Measurements from ENCODE around the gene MED29. TPM values are rescaled to one million over a fixed set of nuclear protein-coding genes. Genes with fewer than 3 reads are reported as not detected.
A peak's percentile ranks its signal among the peaks of the same experiment; 100 is the strongest.

MED29 gene
- polyA plus RNA-seq, 2 of the 4 experiments (the other 2 are of a cell fraction): 47.7 to 57.5 TPM

GRCh38 chr19:39430675-39431593 lies 39.8 kb downstream of the MED29 start (continued):
- TF ChIP-seq, protein P1, sequence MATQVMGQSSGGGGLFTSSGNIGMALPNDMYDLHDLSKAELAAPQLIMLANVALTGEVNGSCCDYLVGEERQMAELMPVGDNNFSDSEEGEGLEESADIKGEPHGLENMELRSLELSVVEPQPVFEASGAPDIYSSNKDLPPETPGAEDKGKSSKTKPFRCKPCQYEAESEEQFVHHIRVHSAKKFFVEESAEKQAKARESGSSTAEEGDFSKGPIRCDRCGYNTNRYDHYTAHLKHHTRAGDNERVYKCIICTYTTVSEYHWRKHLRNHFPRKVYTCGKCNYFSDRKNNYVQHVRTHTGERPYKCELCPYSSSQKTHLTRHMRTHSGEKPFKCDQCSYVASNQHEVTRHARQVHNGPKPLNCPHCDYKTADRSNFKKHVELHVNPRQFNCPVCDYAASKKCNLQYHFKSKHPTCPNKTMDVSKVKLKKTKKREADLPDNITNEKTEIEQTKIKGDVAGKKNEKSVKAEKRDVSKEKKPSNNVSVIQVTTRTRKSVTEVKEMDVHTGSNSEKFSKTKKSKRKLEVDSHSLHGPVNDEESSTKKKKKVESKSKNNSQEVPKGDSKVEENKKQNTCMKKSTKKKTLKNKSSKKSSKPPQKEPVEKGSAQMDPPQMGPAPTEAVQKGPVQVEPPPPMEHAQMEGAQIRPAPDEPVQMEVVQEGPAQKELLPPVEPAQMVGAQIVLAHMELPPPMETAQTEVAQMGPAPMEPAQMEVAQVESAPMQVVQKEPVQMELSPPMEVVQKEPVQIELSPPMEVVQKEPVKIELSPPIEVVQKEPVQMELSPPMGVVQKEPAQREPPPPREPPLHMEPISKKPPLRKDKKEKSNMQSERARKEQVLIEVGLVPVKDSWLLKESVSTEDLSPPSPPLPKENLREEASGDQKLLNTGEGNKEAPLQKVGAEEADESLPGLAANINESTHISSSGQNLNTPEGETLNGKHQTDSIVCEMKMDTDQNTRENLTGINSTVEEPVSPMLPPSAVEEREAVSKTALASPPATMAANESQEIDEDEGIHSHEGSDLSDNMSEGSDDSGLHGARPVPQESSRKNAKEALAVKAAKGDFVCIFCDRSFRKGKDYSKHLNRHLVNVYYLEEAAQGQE (IDR thresholded peaks at IDR 0.05): peak; percentile 4
- no peak for TF ChIP-seq RAD21 (conservative IDR thresholded peaks at IDR 0.05 in 1 of 2, IDR thresholded peaks at IDR 0.05 in 1 of 2)
- TF ChIP-seq, protein P2, sequence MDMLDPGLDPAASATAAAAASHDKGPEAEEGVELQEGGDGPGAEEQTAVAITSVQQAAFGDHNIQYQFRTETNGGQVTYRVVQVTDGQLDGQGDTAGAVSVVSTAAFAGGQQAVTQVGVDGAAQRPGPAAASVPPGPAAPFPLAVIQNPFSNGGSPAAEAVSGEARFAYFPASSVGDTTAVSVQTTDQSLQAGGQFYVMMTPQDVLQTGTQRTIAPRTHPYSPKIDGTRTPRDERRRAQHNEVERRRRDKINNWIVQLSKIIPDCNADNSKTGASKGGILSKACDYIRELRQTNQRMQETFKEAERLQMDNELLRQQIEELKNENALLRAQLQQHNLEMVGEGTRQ (IDR thresholded peaks at IDR 0.05): peak; percentile 83
- peak; percentile 99 for TF ChIP-seq HOXB5 (CRISPR knock-in tag; IDR thresholded peaks at IDR 0.05)
- TF ChIP-seq FOSB (CRISPR knock-in tag; IDR thresholded peaks at IDR 0.05): peak; percentile 97
- TF ChIP-seq GATA3 (IDR thresholded peaks at IDR 0.05; ENCODE audit: borderline replicate concordance): peak; percentile 42; the same call in 1 of the 2 replicates
- peak; percentile 93 for TF ChIP-seq ZNF302 (CRISPR knock-in tag; IDR thresholded peaks at IDR 0.05)
- TF ChIP-seq ATOH8 (CRISPR knock-in tag; IDR thresholded peaks at IDR 0.05; ENCODE audit: low read depth): peak; percentile 99
- peak; percentile 89 for TF ChIP-seq RARB (CRISPR knock-in tag; IDR thresholded peaks at IDR 0.05)
- TF ChIP-seq SREBF2 (IDR thresholded peaks at IDR 0.05): no peak
- no peak for TF ChIP-seq RNF2 (IDR thresholded peaks at IDR 0.05; ENCODE audit: borderline replicate concordance, low read depth)
- TF ChIP-seq ZSCAN20 (CRISPR knock-in tag; IDR thresholded peaks at IDR 0.05): peak; percentile 96
- peak; percentile 85 for TF ChIP-seq RFX5 (IDR thresholded peaks at IDR 0.05)
- TF ChIP-seq CBX2 (IDR thresholded peaks at IDR 0.05; ENCODE audit: borderline replicate concordance, low read depth): no peak
- TF ChIP-seq HOXA7 (CRISPR knock-in tag; IDR thresholded peaks at IDR 0.05): peak; percentile 98
- peak; percentile 100 for TF ChIP-seq HOXB13 (CRISPR knock-in tag; IDR thresholded peaks at IDR 0.05; ENCODE audit: low read depth)
- TF ChIP-seq MAX (IDR thresholded peaks at IDR 0.05): peak; percentile 99
- TF ChIP-seq TFCP2L1 (CRISPR knock-in tag; IDR thresholded peaks at IDR 0.05): peak; percentile 98
- no peak for TF ChIP-seq ZFP36 (IDR thresholded peaks at IDR 0.05; ENCODE audit: borderline replicate concordance, partially characterized antibody)
- peak; percentile 89 for TF ChIP-seq FOSL2 (IDR thresholded peaks at IDR 0.05)
- TF ChIP-seq FOSL2 (CRISPR knock-in tag; IDR thresholded peaks at IDR 0.05): peak; percentile 100
- TF ChIP-seq MAZ (IDR thresholded peaks at IDR 0.05; ENCODE audit: borderline replicate concordance, low read depth, low read length): peak; percentile 78
- TF ChIP-seq, protein P3, sequence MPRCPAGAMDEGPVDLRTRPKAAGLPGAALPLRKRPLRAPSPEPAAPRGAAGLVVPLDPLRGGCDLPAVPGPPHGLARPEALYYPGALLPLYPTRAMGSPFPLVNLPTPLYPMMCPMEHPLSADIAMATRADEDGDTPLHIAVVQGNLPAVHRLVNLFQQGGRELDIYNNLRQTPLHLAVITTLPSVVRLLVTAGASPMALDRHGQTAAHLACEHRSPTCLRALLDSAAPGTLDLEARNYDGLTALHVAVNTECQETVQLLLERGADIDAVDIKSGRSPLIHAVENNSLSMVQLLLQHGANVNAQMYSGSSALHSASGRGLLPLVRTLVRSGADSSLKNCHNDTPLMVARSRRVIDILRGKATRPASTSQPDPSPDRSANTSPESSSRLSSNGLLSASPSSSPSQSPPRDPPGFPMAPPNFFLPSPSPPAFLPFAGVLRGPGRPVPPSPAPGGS (IDR thresholded peaks at IDR 0.05): peak; percentile 82; the same call in 2 of the 3 replicates
- TF ChIP-seq, protein P4, sequence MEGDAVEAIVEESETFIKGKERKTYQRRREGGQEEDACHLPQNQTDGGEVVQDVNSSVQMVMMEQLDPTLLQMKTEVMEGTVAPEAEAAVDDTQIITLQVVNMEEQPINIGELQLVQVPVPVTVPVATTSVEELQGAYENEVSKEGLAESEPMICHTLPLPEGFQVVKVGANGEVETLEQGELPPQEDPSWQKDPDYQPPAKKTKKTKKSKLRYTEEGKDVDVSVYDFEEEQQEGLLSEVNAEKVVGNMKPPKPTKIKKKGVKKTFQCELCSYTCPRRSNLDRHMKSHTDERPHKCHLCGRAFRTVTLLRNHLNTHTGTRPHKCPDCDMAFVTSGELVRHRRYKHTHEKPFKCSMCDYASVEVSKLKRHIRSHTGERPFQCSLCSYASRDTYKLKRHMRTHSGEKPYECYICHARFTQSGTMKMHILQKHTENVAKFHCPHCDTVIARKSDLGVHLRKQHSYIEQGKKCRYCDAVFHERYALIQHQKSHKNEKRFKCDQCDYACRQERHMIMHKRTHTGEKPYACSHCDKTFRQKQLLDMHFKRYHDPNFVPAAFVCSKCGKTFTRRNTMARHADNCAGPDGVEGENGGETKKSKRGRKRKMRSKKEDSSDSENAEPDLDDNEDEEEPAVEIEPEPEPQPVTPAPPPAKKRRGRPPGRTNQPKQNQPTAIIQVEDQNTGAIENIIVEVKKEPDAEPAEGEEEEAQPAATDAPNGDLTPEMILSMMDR (IDR thresholded peaks at IDR 0.05): no peak
